NAMALWA (cell line): ENCODE measurements around the gene CYP26C1.

Experiments used
- DNase-seq: peaks from one replicate; pipeline ENCODE4 v3.0.0-alpha.2; 2015; ENCODE audit warnings: low spot score

Gene CYP26C1

GRCh38 chr10:93115661-93116383 is 55.2 kb downstream of the CYP26C1 start:
- peak; percentile 91 for DNase-seq
